OCI-LY1 (cell line): ENCODE data around the gene MXI1.

Source experiments
- H2AFZ ChIP-seq: fragments of 200-600 bp; sonication (generic), shearing (Covaris generic); 2 replicates; pipeline ENCODE4 v1.6.0; 2014; ENCODE audit warnings: antibody characterized with exemption, mild to moderate bottlenecking, low read length
- H3F3A ChIP-seq: fragments of 200-600 bp; sonication (generic), shearing (Covaris generic); 2 replicates; pipeline ENCODE4 v1.6.0; 2014; ENCODE audit warnings: mild to moderate bottlenecking, antibody characterized with exemption, low read length, moderate library complexity; ENCODE audit not compliant: insufficient read depth
- H3K27ac ChIP-seq: fragments of 200-600 bp; sonication (generic); 2 replicates; pipeline ENCODE4 v1.5.1; 2014; ENCODE audit warnings: low read length, mixed run types, mild to moderate bottlenecking, low read depth; ENCODE audit not compliant: poor library complexity, severe bottlenecking
- H3K27me3 ChIP-seq: fragments of 200-600 bp; sonication (generic); 2 replicates; pipeline ENCODE4 v1.6.0; 2014; ENCODE audit warnings: antibody characterized with exemption, mild to moderate bottlenecking, low read length, moderate library complexity; ENCODE audit not compliant: insufficient read depth
- H3K36me3 ChIP-seq: fragments of 200-600 bp; sonication (generic); 2 replicates; pipeline ENCODE4 v1.6.1; 2014; ENCODE audit warnings: mild to moderate bottlenecking, antibody characterized with exemption, low read length, moderate library complexity, mixed read lengths; ENCODE audit not compliant: insufficient read depth
- H3K4me1 ChIP-seq: fragments of 200-600 bp; sonication (generic); 2 replicates; pipeline ENCODE4 v1.5.1; 2014; ENCODE audit warnings: mild to moderate bottlenecking, low read length, moderate library complexity; ENCODE audit not compliant: insufficient read depth, severe bottlenecking
- H3K4me2 ChIP-seq: fragments of 200-600 bp; sonication (generic), shearing (Covaris generic); 2 replicates; pipeline ENCODE4 v1.6.1; 2014; ENCODE audit warnings: low read length
- H3K4me3 ChIP-seq: fragments of 200-600 bp; sonication (generic); 2 replicates; pipeline ENCODE4 v1.5.1; 2014; ENCODE audit warnings: low read length, low read depth, mild to moderate bottlenecking, mixed read lengths; ENCODE audit not compliant: poor library complexity, severe bottlenecking
- H3K79me2 ChIP-seq: fragments of 200-600 bp; shearing (Covaris generic); 2 replicates; pipeline ENCODE4 v1.6.1; 2016; ENCODE audit warnings: mixed run types, low read length, mixed read lengths; ENCODE audit not compliant: insufficient read depth
- H3K9ac ChIP-seq: fragments of 200-600 bp; sonication (generic), shearing (Covaris generic); 2 replicates; pipeline ENCODE4 v1.6.1; 2014; ENCODE audit warnings: mild to moderate bottlenecking, low read length, mixed read lengths
- H3K9me2 ChIP-seq: fragments of 200-600 bp; sonication (generic), shearing (Covaris generic); 2 replicates; pipeline ENCODE4 v1.6.1; 2014; ENCODE audit warnings: low read depth, mild to moderate bottlenecking, low read length, mixed read lengths
- H3K9me3 ChIP-seq: fragments of 200-600 bp; shearing (Covaris generic); 2 replicates; pipeline ENCODE4 v1.6.1; 2014; ENCODE audit warnings: low read length, mixed read lengths
- H4K20me1 ChIP-seq: fragments of 200-600 bp; sonication (generic), shearing (Covaris generic); 2 replicates; pipeline ENCODE4 v1.6.0; 2016; ENCODE audit warnings: mild to moderate bottlenecking, low read length; ENCODE audit not compliant: insufficient read depth
- EZH2 ChIP-seq: fragments of 200-600 bp; sonication (generic), shearing (Covaris generic); IDR thresholded peaks from 2 replicates; pipeline ENCODE4 v1.8.0; 2017; ENCODE audit warnings: borderline replicate concordance, mixed run types, mild to moderate bottlenecking, antibody characterized with exemption, low read length, moderate library complexity, mixed read lengths
- TF ChIP-seq, protein P1 (sequence below): fragments of 200-600 bp; sonication (generic), shearing (Covaris generic); IDR thresholded peaks from 2 replicates; pipeline ENCODE4 v1.5.1; 2017; ENCODE audit warnings: mild to moderate bottlenecking, antibody characterized with exemption, low read length, moderate library complexity, mixed read lengths

MXI1 gene

GRCh38 chr10:110211465-110211843 lies 4.0 kb downstream of the MXI1 start:
- H3K9me3 ChIP-seq: no peaks in the 10 kb centered on the region
- H3K27ac ChIP-seq: peak overlapping the region; percentile 95
- H3K79me2 ChIP-seq: no peaks in the 10 kb centered on the region
- H3K36me3 ChIP-seq: no peaks in the 10 kb centered on the region
- H3K4me3 ChIP-seq: peak overlapping the region; percentile 84
- no peak overlapping the region for H2AFZ ChIP-seq
- H3F3A ChIP-seq: peaks cover 9% of the 10 kb centered on the region; the same call in 1 of the 2 replicates
- peaks cover 66% of the 10 kb centered on the region for H3K4me1 ChIP-seq
- peak overlapping the region; percentile 87 for H3K4me2 ChIP-seq
- no peak for TF ChIP-seq EZH2
- TF ChIP-seq, protein P1, sequence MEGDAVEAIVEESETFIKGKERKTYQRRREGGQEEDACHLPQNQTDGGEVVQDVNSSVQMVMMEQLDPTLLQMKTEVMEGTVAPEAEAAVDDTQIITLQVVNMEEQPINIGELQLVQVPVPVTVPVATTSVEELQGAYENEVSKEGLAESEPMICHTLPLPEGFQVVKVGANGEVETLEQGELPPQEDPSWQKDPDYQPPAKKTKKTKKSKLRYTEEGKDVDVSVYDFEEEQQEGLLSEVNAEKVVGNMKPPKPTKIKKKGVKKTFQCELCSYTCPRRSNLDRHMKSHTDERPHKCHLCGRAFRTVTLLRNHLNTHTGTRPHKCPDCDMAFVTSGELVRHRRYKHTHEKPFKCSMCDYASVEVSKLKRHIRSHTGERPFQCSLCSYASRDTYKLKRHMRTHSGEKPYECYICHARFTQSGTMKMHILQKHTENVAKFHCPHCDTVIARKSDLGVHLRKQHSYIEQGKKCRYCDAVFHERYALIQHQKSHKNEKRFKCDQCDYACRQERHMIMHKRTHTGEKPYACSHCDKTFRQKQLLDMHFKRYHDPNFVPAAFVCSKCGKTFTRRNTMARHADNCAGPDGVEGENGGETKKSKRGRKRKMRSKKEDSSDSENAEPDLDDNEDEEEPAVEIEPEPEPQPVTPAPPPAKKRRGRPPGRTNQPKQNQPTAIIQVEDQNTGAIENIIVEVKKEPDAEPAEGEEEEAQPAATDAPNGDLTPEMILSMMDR: no peak
- peak overlapping the region; percentile 85 for H3K9ac ChIP-seq
- no peaks in the 10 kb centered on the region for H3K9me2 ChIP-seq
- H3K27me3 ChIP-seq: no peaks in the 10 kb centered on the region
- H4K20me1 ChIP-seq: no peaks in the 10 kb centered on the region

GRCh38 chr10:110212119-110213006 lies 5.0 kb downstream of the MXI1 start:
- Histone ChIP-seq H3K4me1 (peaks cover 65% of the 10 kb centered on the region), H3K27me3 (no peaks in the 10 kb centered on the region), H3K27ac (peak overlapping the region; percentile 95), H3F3A (peaks cover 9% of the 10 kb centered on the region; the same call in 1 of the 2 replicates), H3K9ac (peak overlapping the region; percentile 85), H4K20me1 (no peaks in the 10 kb centered on the region), H3K79me2 (no peaks in the 10 kb centered on the region; the same call in 1 of the 2 replicates), H3K4me3 (peak overlapping the region; percentile 84), H3K36me3 (no peaks in the 10 kb centered on the region), H2AFZ (no peak overlapping the region), H3K4me2 (peak overlapping the region; percentile 87), H3K9me2 (no peaks in the 10 kb centered on the region), H3K9me3 (no peaks in the 10 kb centered on the region)
- no peak for TF ChIP-seq EZH2
- TF ChIP-seq, protein P1: no peak

DNA sequence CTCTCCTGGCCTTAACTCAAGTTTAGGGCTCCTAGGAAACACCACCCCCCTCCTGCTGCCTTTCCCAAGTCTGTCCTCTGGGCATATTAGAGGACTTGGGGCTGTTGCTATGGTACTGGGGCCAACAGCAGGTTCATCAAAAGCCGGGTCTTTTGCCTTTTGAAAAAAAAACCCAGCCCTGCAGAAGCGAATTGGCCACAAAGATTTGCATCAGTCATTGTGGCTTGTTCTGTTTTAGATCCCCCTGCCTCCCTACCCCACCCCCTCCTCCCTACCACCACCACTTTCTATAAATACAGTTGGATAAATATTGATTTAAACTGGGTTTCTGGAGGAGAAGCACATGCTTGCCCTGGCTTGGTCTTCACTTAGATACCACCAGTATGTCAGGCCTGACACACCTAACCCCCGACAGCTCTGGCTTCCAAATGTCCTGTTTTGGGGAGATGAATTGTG lies 7.0 kb downstream of the MXI1 start:
- Histone ChIP-seq H3K4me2 (peak overlapping the region; percentile 30; the same call in 1 of the 2 replicates), H3K27me3 (no peaks in the 10 kb centered on the region), H3K4me3 (no peak overlapping the region), H3K79me2 (no peaks in the 10 kb centered on the region; the same call in 1 of the 2 replicates), H3F3A (peaks cover 9% of the 10 kb centered on the region; the same call in 1 of the 2 replicates), H3K9me3 (no peaks in the 10 kb centered on the region), H3K4me1 (peaks cover 75% of the 10 kb centered on the region), H3K9me2 (no peaks in the 10 kb centered on the region), H4K20me1 (no peaks in the 10 kb centered on the region), H3K36me3 (no peaks in the 10 kb centered on the region), H2AFZ (no peak overlapping the region), H3K9ac (no peak overlapping the region), H3K27ac (peak overlapping the region; percentile 50)
- TF ChIP-seq, protein P1: no peak
- TF ChIP-seq EZH2: no peak
